HG02798 (cell line): Measurements from ENCODE around the gene ZAP70.

ENCODE experiments used
- ATAC-seq: cut with Tn5 transposase; IDR thresholded peaks from one replicate; pipeline ENCODE4 v1.9.1; 2021; ENCODE audit warnings: mild to moderate bottlenecking; ENCODE audit not compliant: unreplicated experiment, poor library complexity

ZAP70 gene

DNA sequence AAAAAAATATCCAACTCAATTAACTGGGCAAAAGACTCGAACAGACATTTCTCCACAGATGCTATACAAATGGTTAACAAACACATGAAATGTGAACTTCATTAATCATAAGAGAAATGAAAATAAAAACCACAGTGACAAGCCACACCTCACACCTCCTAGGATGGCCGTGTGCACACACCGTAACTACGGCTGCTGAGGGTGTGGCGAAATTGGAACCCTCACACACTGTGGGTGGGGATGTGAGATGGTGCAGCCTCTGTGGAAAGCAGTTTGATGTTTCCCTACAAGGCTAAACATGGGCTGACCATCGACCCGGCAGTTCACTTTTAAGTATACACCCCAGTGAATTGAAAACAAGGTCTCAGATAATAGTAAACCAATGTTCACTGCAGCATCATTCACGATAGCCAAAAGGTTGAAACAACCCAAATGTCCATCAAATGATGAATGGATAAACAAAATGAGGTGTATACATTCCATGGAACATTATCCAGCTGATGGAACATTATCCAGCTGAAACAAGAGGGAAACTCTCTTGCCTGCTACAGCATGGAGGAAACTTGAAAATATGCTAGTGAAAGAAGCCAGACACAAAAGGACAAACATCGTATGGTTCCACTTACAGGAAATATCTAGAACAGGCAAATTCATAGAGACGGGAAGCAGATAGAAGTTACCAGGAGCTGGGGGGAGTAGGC, 32.2 kb downstream of the ZAP70 start:
- peak; percentile 64 for ATAC-seq

DNA sequence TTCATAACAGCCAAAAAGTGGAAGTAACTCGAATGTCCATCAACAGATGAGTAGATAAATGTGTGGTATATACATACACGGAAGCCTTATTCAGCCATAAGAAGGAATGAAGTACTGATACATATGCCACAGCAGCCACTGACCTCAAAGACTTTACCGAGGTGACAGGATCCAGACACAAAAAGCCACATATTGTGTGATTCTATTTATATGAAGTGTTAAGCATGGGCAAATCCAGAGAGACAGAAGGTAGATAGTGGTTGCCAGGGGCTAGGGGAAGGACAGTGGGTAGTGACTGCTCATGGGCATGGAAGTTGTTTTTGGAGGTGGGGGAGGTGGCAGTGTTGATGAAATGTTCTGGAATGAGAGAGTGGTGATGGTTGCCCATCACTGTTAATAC, 33.9 kb downstream of the ZAP70 start:
- ATAC-seq = no peak

DNA sequence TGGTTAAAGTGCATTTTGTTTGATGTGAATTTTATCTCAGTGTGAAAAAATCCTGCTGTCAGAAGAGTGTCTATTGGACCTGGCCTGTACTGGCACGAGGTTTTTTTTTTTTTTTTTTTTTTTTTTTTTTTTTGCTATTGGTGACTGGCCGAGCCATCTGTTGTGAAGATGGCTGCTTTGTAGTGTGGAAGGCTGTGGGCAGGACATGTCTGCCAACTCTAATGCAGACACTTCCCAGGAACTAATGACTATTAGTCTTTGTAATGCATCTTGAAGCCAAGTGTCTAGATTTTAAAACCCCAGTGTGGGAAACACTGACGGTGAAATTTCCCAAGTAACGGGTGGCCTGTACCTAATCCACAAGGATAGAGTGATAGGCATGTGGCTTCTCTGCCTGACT, 34.3 kb downstream of the ZAP70 start:
- ATAC-seq = no peak

DNA sequence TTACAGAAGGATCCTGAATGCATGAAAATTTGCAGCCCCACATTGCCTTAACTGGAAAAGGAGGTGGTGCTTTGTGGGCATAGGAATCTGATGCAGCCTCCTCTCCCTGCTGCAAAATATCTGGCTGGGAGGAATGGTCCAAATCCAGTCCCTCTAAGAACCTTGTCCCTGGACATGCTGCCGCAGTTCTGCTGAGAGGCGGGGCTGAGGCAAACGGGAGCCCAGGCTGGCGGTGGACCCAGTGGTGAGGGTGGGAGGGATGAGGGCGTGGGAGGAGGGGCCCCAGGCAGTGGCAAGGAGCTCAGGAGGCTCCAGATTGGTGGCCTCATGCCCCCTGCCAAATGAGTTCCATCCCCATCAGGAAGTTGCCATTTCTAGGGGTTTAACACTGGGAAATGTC, 36.2 kb downstream of the ZAP70 start:
- ATAC-seq = no peak

DNA sequence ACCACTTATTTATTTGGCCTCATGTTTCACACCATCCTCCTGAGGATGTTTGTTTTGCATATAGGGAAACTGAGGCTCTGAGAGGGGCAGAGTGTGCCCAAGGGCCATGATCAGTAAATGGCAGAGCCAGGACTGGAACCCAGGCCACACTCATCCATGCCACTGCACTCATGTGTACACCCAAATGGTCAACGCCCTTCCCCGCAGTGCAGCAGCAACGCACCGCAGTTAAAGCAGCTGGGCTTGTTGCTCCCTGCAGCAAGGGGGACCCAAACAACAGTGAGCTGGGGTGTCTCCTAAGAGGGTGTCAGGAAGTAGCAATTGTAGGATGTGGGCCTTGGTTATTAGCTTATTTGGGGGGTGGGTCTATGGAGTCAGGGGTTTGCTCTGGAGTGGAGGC, 36.6 kb downstream of the ZAP70 start:
- ATAC-seq = no peak

DNA sequence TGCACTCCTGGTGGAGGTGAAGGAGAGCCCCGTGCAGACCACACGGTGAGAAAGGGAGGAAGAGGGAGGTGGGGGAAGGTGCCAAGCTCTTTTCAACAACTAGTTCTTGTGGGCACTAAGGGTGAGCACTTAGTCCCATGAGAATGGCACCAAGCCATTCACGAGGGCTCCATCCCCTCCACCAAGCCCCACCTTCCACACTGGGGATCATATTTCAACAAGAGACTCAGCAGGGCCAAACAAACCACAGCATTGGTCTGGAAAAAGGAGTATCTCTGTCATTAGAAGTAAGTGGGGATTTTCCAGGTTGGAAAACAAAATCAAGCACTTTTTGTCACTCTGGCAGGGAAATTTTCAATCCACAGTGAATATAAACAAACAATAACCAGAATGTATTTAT, 38.4 kb downstream of the ZAP70 start:
- no peak for ATAC-seq

DNA sequence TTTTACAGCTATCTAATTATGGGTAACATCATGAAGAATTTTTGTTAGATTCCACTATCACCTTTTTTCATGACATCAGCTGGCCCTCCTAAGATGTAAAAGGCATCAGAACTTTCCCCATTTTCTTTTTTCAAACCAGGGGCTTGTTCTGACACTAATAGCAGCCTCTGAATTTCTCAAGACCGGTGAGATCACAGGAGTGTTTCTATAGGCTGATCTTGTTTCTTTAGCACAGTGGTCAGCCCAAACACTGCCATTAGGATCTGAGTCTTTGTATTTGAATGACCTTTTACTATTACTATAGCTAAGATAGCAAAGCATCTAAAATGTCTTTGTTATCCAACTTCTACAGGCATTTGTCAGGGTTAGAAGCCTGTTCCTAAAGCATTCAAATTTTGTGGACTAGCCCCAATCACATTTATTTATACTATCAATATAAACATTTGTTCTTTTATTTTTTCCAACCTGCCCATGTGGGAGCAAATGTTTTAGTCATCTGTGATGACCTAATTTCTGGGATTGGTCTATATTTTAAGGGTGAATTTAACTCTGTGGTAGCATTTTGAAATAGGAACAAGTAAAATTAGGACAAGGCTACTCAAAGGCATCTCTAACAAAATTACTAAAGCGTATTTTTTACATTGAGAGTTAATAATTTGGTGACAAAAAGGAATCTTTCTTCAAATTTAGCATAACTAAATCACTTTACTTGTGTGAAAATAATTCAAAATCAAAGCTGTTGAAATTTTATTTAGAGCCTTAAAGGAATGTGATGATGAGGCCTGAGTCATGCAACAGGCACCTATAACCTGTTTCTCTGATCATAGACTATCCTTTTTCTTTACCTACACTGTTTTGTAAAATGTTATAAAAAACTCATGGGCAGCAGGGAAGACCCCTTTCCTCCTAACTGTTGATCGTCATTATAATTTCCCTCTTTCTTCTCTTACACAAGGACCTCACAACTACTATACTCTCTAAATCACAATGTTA, 39.3 kb downstream of the ZAP70 start:
- ATAC-seq = no peak

DNA sequence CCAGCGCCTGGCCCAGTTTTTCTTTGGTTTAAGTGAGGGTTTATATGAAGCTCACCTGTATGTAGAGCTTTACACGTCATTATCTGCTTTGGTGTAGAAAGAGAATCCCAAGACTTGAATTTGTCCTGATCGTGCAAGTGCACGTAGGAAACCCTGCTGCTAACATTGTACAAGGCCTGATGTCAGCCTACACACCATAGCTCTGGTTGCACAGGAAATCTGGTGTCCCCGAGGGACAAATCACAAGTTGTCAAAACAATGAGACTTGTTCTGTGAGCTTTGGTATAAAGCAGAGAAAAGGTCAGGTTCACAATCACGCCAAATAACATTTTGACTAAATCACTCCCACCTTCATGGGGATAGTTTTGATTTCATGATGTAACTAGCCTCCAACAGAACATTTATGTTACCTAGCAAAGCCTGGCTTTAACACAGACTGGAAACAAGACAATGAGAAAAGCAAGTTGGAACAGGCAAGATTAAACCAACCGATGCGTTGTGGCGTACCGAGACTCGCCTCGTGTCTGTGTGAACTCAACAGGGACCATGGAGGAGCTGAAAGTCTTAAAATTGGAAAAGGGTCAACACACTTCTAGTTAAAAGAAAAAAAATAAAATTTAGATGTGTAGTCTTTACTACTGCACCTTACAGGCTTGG, 41.4 kb downstream of the ZAP70 start:
- no peak for ATAC-seq

DNA sequence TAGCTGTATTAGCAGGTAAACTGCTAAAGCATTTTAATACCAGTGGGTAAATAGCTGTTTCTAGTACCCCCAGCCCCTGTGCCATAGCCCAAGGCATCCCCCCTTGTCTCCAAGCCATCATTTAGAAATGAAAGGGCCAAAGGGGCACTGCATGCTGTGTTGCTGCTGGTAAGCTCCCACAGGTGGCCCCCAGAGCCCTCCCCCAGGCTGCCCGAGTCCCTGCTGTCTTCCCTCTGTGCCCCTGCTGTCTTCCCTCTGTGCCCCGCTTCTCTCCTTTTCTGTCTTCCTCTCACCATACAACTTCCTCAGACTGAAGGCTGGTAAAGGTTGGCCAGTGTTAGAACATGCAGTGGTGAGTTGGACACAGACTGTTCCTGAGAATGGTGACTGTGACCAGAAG, 42.1 kb downstream of the ZAP70 start:
- ATAC-seq = no peak

DNA sequence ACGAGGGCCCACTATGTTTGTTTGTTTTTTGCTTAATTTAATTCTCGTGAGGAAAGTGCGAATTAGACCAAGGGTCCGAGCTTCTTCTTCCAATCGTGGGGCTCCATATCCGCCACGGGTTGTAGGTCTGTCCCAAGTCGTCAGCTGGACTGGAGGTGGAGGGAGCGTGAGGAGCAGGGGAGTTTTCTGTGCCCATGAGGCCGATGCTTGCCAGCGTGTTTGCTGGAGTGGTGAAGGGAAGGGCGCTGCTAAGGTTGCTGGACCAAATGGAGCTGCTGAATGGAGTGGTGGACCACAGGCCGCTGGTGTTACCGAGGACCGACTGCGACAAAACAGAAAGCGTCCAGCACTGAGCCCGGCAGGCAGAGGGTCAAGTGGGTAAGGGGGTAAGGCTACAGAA, 43.7 kb downstream of the ZAP70 start:
- no peak for ATAC-seq

DNA sequence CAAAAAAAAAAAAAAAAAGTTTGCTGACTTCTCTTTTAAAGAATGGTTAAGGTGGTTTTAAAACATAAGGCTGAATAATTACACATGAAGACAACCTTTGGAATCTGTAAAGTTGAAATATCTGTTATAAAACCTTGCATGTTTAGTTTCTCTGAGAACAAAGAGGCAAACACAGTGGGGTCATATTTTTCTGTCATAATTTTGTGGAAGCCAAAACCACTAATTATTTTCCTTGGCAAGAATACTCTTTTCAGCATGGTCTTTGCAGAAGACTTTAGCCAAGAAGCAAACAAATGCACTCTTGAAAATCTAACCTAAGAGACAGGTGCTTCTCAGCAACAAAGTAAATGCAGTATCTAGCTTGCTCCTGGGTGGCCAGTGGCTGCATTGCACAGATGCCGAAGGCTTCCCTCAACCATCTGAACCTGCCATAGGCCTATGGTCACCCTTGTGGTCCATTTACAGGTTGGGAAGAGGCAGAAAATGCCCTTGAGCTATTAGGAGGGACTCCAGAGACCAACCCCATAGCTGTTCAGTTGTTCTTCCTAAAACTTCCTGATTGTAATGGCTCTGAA, 44.8 kb downstream of the ZAP70 start:
- ATAC-seq = no peak

DNA sequence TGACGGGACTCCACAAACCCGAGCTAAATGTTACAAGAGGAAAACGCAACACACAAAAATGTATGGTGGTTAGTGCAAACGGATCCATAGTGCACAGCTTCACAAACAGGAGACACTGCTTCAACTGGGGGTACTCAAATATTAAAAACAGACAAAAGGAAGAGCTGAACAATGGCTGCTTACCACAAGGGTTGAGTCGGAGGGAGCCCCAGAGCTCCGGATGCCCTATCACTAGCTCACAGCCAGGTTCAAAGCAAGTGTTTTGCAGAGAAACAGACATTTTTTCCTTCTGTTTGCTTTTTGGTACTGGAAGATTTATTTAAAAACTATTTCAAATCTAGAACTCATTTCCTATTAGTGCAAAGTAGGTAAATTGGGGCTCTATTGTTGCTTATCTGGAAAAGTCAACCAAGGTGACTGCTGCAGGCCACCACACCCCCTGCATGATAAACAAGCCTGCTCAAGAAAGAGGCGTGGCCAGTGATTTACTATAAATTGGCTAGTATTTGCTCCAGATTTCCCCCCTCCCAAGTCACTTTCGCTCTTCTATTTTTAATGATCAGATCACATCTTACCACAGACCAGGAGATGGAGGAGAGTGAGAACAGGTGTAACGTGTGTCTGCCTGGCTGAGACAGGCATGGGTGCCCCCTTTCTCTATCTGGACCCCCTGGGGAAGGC, 46.5 kb downstream of the ZAP70 start:
- no peak for ATAC-seq

DNA sequence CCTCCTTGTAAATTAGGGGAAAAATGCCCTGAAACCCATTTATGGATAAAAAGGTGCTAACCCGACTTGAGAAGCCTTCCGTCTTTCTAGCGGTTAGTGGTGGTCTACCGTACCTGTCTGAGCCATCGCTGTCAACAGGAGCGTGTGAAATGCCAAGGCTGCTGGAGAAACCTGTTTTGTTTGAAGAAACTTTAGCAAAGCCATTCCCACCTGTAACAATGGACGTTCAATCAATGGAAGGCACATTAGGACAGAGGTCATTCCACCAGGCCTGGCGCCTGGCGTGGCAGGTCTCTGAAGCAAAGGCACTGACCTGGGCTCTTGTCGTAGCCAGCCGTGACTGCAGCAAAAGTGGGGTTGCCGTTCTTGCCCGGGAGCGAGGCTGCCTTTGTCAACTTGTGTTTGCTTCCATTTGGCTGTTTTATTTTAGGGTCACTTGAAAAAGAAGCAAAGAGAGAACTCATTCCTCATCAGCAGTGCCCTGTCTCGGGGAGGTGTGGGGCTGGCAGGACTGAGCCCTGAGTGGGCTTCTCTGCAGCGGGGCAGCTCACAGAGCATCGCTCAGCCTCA, 47.2 kb downstream of the ZAP70 start:
- no peak for ATAC-seq

DNA sequence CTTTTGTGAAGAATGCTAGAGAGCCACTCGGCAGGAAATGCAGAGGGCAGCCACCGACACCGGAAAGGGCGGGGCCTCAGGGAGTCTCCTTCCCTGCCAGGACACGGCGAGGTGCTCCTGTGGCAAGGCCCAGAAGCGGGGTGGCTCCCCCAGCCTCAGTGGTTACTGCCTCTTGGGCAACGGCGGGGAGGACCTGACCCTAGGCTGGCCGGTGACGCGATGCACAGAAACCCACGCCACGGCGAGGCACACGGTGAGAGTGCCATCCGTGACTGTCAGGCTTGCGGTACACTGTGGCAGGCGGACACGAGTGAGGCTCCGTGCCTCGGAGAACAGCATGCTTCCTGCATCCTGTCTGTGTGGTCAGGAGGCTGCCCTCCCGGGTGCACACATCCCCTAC, 47.8 kb downstream of the ZAP70 start:
- no peak for ATAC-seq

DNA sequence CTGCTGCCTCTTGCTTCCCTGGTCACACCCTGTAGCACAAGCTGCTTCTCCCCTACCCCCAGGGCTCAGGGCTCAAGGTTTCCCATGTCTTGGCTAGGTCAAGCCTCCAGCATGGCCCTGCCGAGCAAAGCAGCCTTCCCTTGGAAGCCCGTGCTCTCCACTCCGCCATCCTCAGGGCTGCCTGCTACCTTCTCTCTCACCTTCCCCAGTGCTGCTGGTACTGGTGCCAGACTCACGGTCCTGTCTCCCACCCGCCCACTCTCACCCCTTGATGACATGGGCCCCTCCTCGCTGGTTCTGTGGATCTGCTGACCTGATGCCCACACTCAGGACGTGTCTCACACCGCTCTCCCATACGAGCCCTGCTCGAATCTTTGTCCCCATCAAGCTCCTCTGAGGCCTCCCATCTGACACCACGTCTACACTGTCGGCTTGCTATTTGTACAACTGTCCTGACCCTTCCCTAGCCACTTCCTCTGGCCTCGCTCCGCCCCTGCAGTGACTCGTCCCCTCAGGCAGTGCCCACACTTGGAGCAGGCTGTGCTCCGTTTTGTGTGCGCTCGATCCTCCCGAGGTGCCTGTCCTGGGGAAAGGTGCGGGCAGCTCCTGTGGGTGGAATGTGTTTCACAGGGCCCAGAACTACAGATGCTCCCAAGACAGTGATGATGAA, 49.9 kb downstream of the ZAP70 start:
- no peak for ATAC-seq

DNA sequence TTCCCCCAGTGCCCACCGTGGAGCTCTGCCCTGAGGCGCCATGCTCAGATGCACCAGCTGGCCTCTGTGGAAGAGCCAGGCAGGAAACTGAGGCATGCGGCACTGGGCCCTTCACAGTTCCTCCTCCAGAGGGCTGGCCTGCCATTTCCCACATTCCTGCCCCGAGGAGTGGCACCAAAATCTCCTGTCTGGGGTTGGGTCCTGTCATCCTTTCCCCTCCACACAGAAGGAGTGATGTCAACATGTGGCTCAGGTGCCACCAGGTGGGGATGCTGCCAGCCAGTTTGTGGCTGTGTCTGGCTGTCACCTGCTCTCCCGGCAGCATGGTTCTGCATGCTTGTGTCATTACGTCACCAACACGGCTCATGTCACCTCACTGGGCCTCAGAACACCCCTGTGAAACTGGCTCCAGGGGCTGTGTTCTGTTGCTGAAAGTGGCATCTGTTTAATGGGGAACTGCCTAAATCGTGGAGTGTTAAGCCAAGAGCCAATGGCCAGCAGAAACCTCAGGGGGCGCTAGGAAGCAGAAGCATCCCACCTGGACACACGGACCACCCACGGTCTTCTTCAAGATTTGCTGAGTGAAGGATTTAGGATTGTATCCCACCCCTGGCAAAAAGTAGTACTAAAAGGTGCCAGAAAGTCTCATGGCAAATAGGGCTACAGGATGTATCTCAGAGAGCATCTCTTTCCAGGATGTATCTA, 51.3 kb downstream of the ZAP70 start:
- no peak for ATAC-seq

DNA sequence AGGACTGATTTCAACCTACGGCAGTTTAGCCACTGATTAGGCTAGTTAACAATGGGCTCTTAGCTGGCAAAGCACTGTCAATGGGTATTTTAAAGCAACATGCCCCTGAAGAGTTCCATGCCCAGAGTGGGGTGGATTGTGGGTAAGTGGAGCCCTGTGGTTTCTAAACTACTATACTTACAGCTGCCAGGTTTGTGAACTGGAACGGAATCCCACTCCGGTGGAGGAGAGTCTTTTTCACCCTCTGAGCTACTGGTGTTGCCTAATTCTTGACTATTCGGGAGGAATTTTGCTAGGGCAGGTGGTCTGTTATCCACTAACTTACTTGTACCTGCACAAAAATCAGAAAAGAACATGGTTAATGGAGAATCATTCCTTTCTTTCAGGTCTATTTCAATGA, 52.6 kb downstream of the ZAP70 start:
- no peak for ATAC-seq

DNA sequence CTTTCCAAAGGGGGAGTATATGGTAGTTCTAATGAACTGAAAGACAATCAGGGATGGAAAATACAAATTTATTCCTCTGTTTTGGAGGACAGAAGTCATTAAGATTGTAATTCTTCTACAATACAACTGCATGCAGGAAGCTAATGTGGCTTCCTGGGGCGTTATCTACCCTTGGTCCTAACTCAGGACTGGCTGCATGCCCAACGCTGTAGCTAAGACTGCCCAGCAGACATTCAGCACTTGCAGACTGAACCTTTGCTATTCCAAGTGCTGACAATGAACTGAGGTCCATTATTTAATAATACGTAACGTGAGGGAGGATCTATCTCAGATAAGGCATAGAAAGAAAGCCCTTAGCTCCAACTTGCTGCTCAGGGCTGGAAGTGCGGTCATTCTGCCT, 53.2 kb downstream of the ZAP70 start:
- ATAC-seq = no peak

DNA sequence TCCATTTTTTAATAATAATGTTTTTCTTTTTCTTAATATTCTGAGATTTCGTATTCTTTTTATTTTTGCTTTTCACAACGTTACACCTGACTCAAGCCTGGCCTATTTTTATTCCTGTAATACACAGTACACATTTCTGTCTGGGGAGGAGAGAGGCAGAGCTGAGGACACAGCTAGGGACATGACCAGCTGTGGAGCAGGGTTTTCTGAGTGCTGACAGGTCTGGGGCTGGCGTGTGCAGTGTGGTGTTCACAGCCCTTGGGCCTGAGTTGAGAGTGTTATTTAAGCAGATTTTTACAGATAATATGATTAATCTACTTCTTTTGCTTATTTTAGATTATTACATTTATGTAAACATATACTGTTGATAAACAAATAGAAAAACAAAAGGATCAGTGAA, 55.9 kb downstream of the ZAP70 start:
- ATAC-seq = no peak
